Measurements from ENCODE around the gene PCSK6. TPM values are rescaled to one million over a fixed set of nuclear protein-coding genes. Genes with fewer than 3 reads are reported as not detected.
"Not testable (repeated sequence)": the region's sequence is repeated elsewhere in the genome, so short reads cannot be mapped to it uniquely, and the experiment has no call there.

Gene PCSK6
- total RNA-seq, 1 donor from 2014 or later: 5.4 TPM

- no peak for TF ChIP-seq CTCF (conservative IDR thresholded peaks at IDR 0.05)
- no peaks in the 10 kb centered on the region for H3K27me3 Mint-ChIP-seq (ENCODE audit: low read depth)
- peaks cover 8% of the 10 kb centered on the region for H3K9me3 Mint-ChIP-seq
- peaks cover 3% of the 10 kb centered on the region for H3K36me3 Mint-ChIP-seq (ENCODE audit: low read depth)
- no peak for DNase-seq (ENCODE audit: low read depth, low spot score)
- no peak overlapping the region for H3K27ac Mint-ChIP-seq (ENCODE audit: unreplicated experiment)
- no peak overlapping the region for H3K4me3 Mint-ChIP-seq
- H3K4me1 Mint-ChIP-seq: peaks cover 13% of the 10 kb centered on the region
Observed at GRCh38 chr15:101464999-101465669, 24.4 kb downstream of the PCSK6 start.

GRCh38 chr15:101464256-101464998, 25.1 kb downstream of the PCSK6 start:
- Mint-ChIP-seq H3K4me1 (peaks cover 8% of the 10 kb centered on the region), H3K4me3 (no peak overlapping the region), H3K36me3 (ENCODE audit: low read depth) (peaks cover 3% of the 10 kb centered on the region), H3K27ac (ENCODE audit: unreplicated experiment) (no peak overlapping the region), H3K9me3 (peaks cover 8% of the 10 kb centered on the region), H3K27me3 (ENCODE audit: low read depth) (no peaks in the 10 kb centered on the region)
- DNase-seq (ENCODE audit: low read depth, low spot score): no peak
- no peak for TF ChIP-seq CTCF (conservative IDR thresholded peaks at IDR 0.05)

GRCh38 chr15:101463696-101464095, 25.8 kb downstream of the PCSK6 start:
- H3K4me3 Mint-ChIP-seq: not testable (repeated sequence)

GRCh38 chr15:101463270-101463669, 26.2 kb downstream of the PCSK6 start:
- no peak for DNase-seq (ENCODE audit: low read depth, low spot score)
- TF ChIP-seq CTCF (conservative IDR thresholded peaks at IDR 0.05): no peak
- peaks cover 11% of the 10 kb centered on the region for H3K4me1 Mint-ChIP-seq
- peaks cover 3% of the 10 kb centered on the region for H3K36me3 Mint-ChIP-seq (ENCODE audit: low read depth)
- H3K27me3 Mint-ChIP-seq (ENCODE audit: low read depth): no peaks in the 10 kb centered on the region
- no peak overlapping the region for H3K4me3 Mint-ChIP-seq
- H3K27ac Mint-ChIP-seq (ENCODE audit: unreplicated experiment): no peak overlapping the region
- H3K9me3 Mint-ChIP-seq: peaks cover 8% of the 10 kb centered on the region

More at GRCh38 chr15:101463696-101464095, 25.8 kb downstream of the PCSK6 start:
- not testable (repeated sequence) for H3K36me3 Mint-ChIP-seq (ENCODE audit: low read depth); H3K27ac Mint-ChIP-seq (ENCODE audit: unreplicated experiment); H3K4me1 Mint-ChIP-seq; DNase-seq (ENCODE audit: low read depth, low spot score); H3K9me3 Mint-ChIP-seq; H3K27me3 Mint-ChIP-seq (ENCODE audit: low read depth)

- H3K36me3 Mint-ChIP-seq (ENCODE audit: low read depth): peaks cover 3% of the 10 kb centered on the region
- H3K27ac Mint-ChIP-seq (ENCODE audit: unreplicated experiment): no peak overlapping the region
- H3K27me3 Mint-ChIP-seq (ENCODE audit: low read depth): no peaks in the 10 kb centered on the region
- H3K4me3 Mint-ChIP-seq: no peak overlapping the region
- no peak for TF ChIP-seq CTCF (conservative IDR thresholded peaks at IDR 0.05)
- peaks cover 11% of the 10 kb centered on the region for H3K4me1 Mint-ChIP-seq
- no peak for DNase-seq (ENCODE audit: low read depth, low spot score)
- H3K9me3 Mint-ChIP-seq: peaks cover 7% of the 10 kb centered on the region
Observed at GRCh38 chr15:101461097-101461496, 28.4 kb downstream of the PCSK6 start.
